GM23338 (cell line): ENCODE measurements around the gene PTCH2. TPM values are rescaled to one million over a fixed set of nuclear protein-coding genes. Genes with fewer than 3 reads are reported as not detected.

Experiments used
- ATAC-seq: fragments of 200-7000 bp; cut with Tn5 transposase; 3 replicates; pipeline ENCODE4 v1.9.1; 2020
- DNase-seq: peaks from one replicate; pipeline ENCODE4 v3.0.0-alpha.2; 2015; ENCODE audit warnings: low spot score
- H2AFZ ChIP-seq: fragments of 200-600 bp; sonication (generic); 2 replicates; pipeline ENCODE4 v1.8.0; 2016; ENCODE audit warnings: antibody characterized with exemption, mild to moderate bottlenecking, moderate library complexity
- H3F3A ChIP-seq: fragments of 200-600 bp; sonication (generic); replicated peaks from 2 replicates; pipeline ENCODE4 v1.8.0; 2017; ENCODE audit warnings: antibody characterized with exemption, mixed run types, low read depth
- H3K27ac ChIP-seq: fragments of 200-600 bp; sonication (generic); 2 replicates; pipeline ENCODE4 v1.6.1; 2016; ENCODE audit warnings: low read depth
- H3K27me3 ChIP-seq: fragments of 200-600 bp; sonication (generic); 2 replicates; pipeline ENCODE4 v1.8.0; 2016; ENCODE audit warnings: mild to moderate bottlenecking, mixed run types, moderate library complexity; ENCODE audit not compliant: insufficient read depth
- H3K36me3 ChIP-seq: fragments of 200-600 bp; sonication (generic); 2 replicates; pipeline ENCODE4 v1.8.0; 2016; ENCODE audit warnings: mild to moderate bottlenecking; ENCODE audit not compliant: insufficient read depth
- H3K4me1 ChIP-seq: fragments of 200-600 bp; sonication (generic); 2 replicates; pipeline ENCODE4 v1.8.0; 2016; ENCODE audit warnings: mild to moderate bottlenecking, moderate library complexity; ENCODE audit not compliant: insufficient read depth
- H3K4me2 ChIP-seq: fragments of 200-600 bp; sonication (generic); 2 replicates; pipeline ENCODE4 v1.7.1; 2017; ENCODE audit warnings: mixed run types
- H3K4me3 ChIP-seq: fragments of 200-600 bp; sonication (generic); 2 replicates; pipeline ENCODE4 v1.6.1; 2016; ENCODE audit warnings: mixed run types
- H3K79me2 ChIP-seq: fragments of 200-600 bp; sonication (generic); replicated peaks from 2 replicates; pipeline ENCODE4 v1.8.0; 2017; ENCODE audit warnings: mild to moderate bottlenecking; ENCODE audit not compliant: insufficient read depth
- H3K9me2 ChIP-seq: fragments of 200-600 bp; sonication (generic); 2 replicates; pipeline ENCODE4 v1.8.0; 2017; ENCODE audit not compliant: insufficient read depth
- H4K20me1 ChIP-seq: fragments of 200-600 bp; sonication (generic); replicated peaks from 2 replicates; pipeline ENCODE4 v1.8.0; 2017; ENCODE audit warnings: mild to moderate bottlenecking; ENCODE audit not compliant: insufficient read depth
- H3K27ac Mint-ChIP-seq: 2 replicates; pipeline ENCODE4 v1.8.0; 2020; ENCODE audit warnings: inconsistent platforms, mild to moderate bottlenecking, moderate library complexity, mixed read lengths
- H3K27me3 Mint-ChIP-seq: 3 replicates; pipeline ENCODE4 v1.8.0; 2022; ENCODE audit warnings: low read depth, mild to moderate bottlenecking, moderate library complexity, mixed read lengths, inconsistent platforms; ENCODE audit not compliant: insufficient read depth, poor library complexity
- H3K36me3 Mint-ChIP-seq: 3 replicates; pipeline ENCODE4 v1.8.0; 2021; ENCODE audit warnings: low read depth, mild to moderate bottlenecking, inconsistent platforms, moderate library complexity, mixed read lengths
- H3K4me1 Mint-ChIP-seq: 3 replicates; pipeline ENCODE4 v1.8.0; 2020; ENCODE audit warnings: mild to moderate bottlenecking, inconsistent platforms, mixed read lengths
- H3K4me3 Mint-ChIP-seq: 3 replicates; pipeline ENCODE4 v1.8.0; 2021; ENCODE audit warnings: moderate library complexity, mild to moderate bottlenecking, inconsistent platforms, mixed read lengths
- H3K9me3 Mint-ChIP-seq: 3 replicates; pipeline ENCODE4 v1.8.0; 2020; ENCODE audit warnings: moderate library complexity, mild to moderate bottlenecking, inconsistent platforms, mixed read lengths
- CREB1 ChIP-seq: fragments of 250-450 bp; sonication (Bioruptor Pico); IDR thresholded peaks from 2 replicates; pipeline ENCODE4 v1.5.0; 2020; ENCODE audit warnings: low read depth, mild to moderate bottlenecking, moderate library complexity
- EZH2phosphoT487 ChIP-seq: fragments of 200-600 bp; sonication (generic); IDR thresholded peaks from one replicate; pipeline ENCODE4 v1.8.1; 2018; ENCODE audit warnings: antibody characterized with exemption; ENCODE audit not compliant: unreplicated experiment
- NANOG ChIP-seq: IDR thresholded peaks from 2 replicates; pipeline ENCODE4 v1.6.1; 2016; ENCODE audit warnings: antibody characterized with exemption, borderline replicate concordance
- POLR2AphosphoS5 ChIP-seq: IDR thresholded peaks from 2 replicates; pipeline ENCODE4 v1.6.1; 2016; ENCODE audit warnings: antibody characterized with exemption, low read depth
- STAT1 ChIP-seq: IDR thresholded peaks from one replicate; pipeline ENCODE4 v1.6.1; 2016; ENCODE audit warnings: antibody characterized with exemption; ENCODE audit not compliant: unreplicated experiment
- ZNF331 ChIP-seq: fragments of 250-450 bp; sonication (Bioruptor Pico); IDR thresholded peaks from 2 replicates; pipeline ENCODE4 v1.5.0; 2020; ENCODE audit warnings: low read depth, mild to moderate bottlenecking, moderate library complexity
- polyA plus RNA-seq: library from polyadenylated mRNA; unstranded; fragments of >200 nt; fragmentation: Nextera tagmentation; extraction: Ambion mirVana; gene quantifications from 2 replicates; pipeline ENCODE4 v1.2.1, GENCODE V29; 2016
- total RNA-seq: library from RNA; depleted of rRNA; stranded (reverse); fragments of >200 nt; shearing (Covaris generic); gene quantifications from 2 replicates; pipeline ENCODE4 v1.2.3, GENCODE V29; 2014
- TF ChIP-seq, protein P1 (sequence below), 2 experiments: fragments of 200-600 bp in 1 of 2; sonication (generic) in 1 of 2; conservative IDR thresholded peaks; 2 replicates each; pipeline versions ENCODE4 v1.5.1 to v1.6.1; 2016 to 2017; ENCODE audit warnings: antibody characterized with exemption in 2 of 2, low read depth in 2 of 2, mild to moderate bottlenecking in 2 of 2, moderate library complexity in 1 of 2
- TF ChIP-seq, protein P2 (sequence below): fragments of 250-450 bp; sonication (Bioruptor Pico); IDR thresholded peaks from 2 replicates; pipeline ENCODE4 v1.5.0; 2020; ENCODE audit warnings: mild to moderate bottlenecking, moderate library complexity

The PTCH2 gene
- total and polyA plus RNA-seq, 2 experiments from 2014 or later: 0.63 to 0.74 TPM

DNA sequence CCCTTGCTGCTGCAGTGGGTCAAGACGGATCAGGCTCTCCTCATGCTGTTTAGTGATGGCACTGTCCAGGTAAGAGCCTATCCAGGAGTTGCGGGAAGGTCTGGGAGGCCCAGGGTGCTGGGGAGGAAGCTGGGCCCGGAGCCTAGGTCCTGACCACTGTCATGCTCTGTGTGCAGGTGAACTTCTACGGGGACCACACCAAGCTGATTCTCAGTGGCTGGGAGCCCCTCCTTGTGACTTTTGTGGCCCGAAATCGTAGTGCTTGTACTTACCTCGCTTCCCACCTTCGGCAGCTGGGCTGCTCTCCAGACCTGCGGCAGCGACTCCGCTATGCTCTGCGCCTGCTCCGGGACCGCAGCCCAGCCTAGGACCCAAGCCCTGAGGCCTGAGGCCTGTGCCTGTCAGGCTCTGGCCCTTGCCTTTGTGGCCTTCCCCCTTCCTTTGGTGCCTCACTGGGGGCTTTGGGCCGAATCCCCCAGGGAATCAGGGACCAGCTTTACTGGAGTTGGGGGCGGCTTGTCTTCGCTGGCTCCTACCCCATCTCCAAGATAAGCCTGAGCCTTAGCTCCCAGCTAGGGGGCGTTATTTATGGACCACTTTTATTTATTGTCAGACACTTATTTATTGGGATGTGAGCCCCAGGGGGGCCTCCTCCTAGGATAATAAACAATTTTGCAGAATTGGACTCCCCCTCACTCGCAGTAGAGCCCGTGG lies 37.6 kb downstream of the PTCH2 start:
- H3F3A ChIP-seq: peaks cover 6% of the 10 kb centered on the region; the same call in 1 of the 2 replicates
- H3K4me1 ChIP-seq: peaks cover 36% of the 10 kb centered on the region
- ATAC-seq (no peak), DNase-seq (no peak)
- H3K27me3 ChIP-seq: no peaks in the 10 kb centered on the region
- no peak overlapping the region for H3K27ac Mint-ChIP-seq
- no peaks in the 10 kb centered on the region for H3K9me2 ChIP-seq
- H3K79me2 ChIP-seq: 0 out of 2 replicates have a peak, but pooled peaks cover 3% of the 10 kb centered on the region
- H3K4me1 Mint-ChIP-seq: peaks cover 38% of the 10 kb centered on the region
- H2AFZ ChIP-seq: no peak overlapping the region
- H3K4me3 ChIP-seq: no peak overlapping the region
- peaks cover 16% of the 10 kb centered on the region for H3K27me3 Mint-ChIP-seq
- no peak overlapping the region for H3K4me2 ChIP-seq
- H3K36me3 Mint-ChIP-seq: peaks cover 41% of the 10 kb centered on the region
- no peak overlapping the region for H3K4me3 Mint-ChIP-seq
- H4K20me1 ChIP-seq: no peaks in the 10 kb centered on the region
- no peaks in the 10 kb centered on the region; the same call in 1 of the 2 replicates for H3K36me3 ChIP-seq
- TF ChIP-seq STAT1: no peak
- TF ChIP-seq, protein P1, sequence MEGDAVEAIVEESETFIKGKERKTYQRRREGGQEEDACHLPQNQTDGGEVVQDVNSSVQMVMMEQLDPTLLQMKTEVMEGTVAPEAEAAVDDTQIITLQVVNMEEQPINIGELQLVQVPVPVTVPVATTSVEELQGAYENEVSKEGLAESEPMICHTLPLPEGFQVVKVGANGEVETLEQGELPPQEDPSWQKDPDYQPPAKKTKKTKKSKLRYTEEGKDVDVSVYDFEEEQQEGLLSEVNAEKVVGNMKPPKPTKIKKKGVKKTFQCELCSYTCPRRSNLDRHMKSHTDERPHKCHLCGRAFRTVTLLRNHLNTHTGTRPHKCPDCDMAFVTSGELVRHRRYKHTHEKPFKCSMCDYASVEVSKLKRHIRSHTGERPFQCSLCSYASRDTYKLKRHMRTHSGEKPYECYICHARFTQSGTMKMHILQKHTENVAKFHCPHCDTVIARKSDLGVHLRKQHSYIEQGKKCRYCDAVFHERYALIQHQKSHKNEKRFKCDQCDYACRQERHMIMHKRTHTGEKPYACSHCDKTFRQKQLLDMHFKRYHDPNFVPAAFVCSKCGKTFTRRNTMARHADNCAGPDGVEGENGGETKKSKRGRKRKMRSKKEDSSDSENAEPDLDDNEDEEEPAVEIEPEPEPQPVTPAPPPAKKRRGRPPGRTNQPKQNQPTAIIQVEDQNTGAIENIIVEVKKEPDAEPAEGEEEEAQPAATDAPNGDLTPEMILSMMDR (conservative IDR thresholded peaks at IDR 0.05; ENCODE audit: low read depth in 2 of 2): peak; percentile 42 to 49
- H3K9me3 Mint-ChIP-seq: no peaks in the 10 kb centered on the region
- H3K27ac ChIP-seq: 0 out of 2 replicates have a peak overlapping the region, but pooled peaks have one; percentile 19

DNA sequence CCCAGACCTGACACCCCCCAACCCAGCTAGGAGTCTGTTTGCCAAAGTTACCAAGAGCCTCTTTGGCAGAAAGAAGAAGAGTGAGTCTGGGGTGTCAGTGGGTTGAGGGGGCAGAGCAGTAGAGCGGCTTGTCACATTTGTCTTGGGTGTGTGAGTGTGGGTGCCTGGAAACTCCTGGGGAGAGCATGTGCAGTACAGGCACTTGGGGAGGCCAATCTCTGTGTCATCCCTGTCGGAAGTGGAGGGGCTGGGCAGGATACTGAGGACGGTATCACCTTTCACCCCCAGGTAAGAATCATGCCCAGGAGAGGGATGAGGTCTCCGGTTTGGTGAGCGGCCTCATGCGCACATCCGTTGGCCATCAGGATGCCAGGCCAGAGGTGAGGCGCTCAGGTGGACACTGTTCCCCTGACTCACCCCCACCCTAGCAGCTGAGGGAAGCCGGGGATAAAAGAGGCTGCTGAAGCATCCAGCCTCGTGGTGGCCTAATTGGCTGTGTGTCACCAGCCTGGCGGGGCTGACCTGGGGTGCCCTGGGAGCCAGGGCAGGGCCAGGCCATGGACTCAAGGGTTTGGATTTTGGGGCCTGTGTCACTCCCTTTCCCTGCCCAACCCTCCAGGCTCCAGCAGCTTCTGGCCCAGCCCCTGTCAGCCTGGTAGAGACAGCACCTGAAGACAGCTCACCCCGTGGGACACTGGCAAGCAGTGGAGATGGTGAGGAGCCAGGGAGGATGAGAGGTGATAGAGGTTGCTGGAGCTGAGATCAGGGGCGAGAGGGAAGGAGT lies 39.5 kb downstream of the PTCH2 start:
- no peak overlapping the region for H3K4me3 ChIP-seq
- H3K27me3 Mint-ChIP-seq: peaks cover 17% of the 10 kb centered on the region
- H3F3A ChIP-seq: peaks cover 13% of the 10 kb centered on the region; the same call in 1 of the 2 replicates
- no peaks in the 10 kb centered on the region; the same call in 1 of the 2 replicates for H3K36me3 ChIP-seq
- H3K27ac Mint-ChIP-seq: no peak overlapping the region; the same call in 1 of the 2 replicates
- H3K79me2 ChIP-seq: 0 out of 2 replicates have a peak, but pooled peaks cover 3% of the 10 kb centered on the region
- no peaks in the 10 kb centered on the region for H3K27me3 ChIP-seq
- H3K4me2 ChIP-seq: no peak overlapping the region
- ATAC-seq (no peak), DNase-seq (no peak)
- H3K4me3 Mint-ChIP-seq: no peak overlapping the region
- H3K9me2 ChIP-seq: no peaks in the 10 kb centered on the region
- H3K36me3 Mint-ChIP-seq: peaks cover 41% of the 10 kb centered on the region
- peaks cover 27% of the 10 kb centered on the region for H3K4me1 Mint-ChIP-seq
- peaks cover 28% of the 10 kb centered on the region for H3K4me1 ChIP-seq
- H2AFZ ChIP-seq: no peak overlapping the region
- no peaks in the 10 kb centered on the region for H3K9me3 Mint-ChIP-seq
- H4K20me1 ChIP-seq: no peaks in the 10 kb centered on the region
- no peak overlapping the region for H3K27ac ChIP-seq
- TF ChIP-seq NANOG: no peak
- TF ChIP-seq ZNF331 (CRISPR knock-in tag): no peak
- no peak for TF ChIP-seq CREB1 (CRISPR knock-in tag)
- TF ChIP-seq, protein P2, sequence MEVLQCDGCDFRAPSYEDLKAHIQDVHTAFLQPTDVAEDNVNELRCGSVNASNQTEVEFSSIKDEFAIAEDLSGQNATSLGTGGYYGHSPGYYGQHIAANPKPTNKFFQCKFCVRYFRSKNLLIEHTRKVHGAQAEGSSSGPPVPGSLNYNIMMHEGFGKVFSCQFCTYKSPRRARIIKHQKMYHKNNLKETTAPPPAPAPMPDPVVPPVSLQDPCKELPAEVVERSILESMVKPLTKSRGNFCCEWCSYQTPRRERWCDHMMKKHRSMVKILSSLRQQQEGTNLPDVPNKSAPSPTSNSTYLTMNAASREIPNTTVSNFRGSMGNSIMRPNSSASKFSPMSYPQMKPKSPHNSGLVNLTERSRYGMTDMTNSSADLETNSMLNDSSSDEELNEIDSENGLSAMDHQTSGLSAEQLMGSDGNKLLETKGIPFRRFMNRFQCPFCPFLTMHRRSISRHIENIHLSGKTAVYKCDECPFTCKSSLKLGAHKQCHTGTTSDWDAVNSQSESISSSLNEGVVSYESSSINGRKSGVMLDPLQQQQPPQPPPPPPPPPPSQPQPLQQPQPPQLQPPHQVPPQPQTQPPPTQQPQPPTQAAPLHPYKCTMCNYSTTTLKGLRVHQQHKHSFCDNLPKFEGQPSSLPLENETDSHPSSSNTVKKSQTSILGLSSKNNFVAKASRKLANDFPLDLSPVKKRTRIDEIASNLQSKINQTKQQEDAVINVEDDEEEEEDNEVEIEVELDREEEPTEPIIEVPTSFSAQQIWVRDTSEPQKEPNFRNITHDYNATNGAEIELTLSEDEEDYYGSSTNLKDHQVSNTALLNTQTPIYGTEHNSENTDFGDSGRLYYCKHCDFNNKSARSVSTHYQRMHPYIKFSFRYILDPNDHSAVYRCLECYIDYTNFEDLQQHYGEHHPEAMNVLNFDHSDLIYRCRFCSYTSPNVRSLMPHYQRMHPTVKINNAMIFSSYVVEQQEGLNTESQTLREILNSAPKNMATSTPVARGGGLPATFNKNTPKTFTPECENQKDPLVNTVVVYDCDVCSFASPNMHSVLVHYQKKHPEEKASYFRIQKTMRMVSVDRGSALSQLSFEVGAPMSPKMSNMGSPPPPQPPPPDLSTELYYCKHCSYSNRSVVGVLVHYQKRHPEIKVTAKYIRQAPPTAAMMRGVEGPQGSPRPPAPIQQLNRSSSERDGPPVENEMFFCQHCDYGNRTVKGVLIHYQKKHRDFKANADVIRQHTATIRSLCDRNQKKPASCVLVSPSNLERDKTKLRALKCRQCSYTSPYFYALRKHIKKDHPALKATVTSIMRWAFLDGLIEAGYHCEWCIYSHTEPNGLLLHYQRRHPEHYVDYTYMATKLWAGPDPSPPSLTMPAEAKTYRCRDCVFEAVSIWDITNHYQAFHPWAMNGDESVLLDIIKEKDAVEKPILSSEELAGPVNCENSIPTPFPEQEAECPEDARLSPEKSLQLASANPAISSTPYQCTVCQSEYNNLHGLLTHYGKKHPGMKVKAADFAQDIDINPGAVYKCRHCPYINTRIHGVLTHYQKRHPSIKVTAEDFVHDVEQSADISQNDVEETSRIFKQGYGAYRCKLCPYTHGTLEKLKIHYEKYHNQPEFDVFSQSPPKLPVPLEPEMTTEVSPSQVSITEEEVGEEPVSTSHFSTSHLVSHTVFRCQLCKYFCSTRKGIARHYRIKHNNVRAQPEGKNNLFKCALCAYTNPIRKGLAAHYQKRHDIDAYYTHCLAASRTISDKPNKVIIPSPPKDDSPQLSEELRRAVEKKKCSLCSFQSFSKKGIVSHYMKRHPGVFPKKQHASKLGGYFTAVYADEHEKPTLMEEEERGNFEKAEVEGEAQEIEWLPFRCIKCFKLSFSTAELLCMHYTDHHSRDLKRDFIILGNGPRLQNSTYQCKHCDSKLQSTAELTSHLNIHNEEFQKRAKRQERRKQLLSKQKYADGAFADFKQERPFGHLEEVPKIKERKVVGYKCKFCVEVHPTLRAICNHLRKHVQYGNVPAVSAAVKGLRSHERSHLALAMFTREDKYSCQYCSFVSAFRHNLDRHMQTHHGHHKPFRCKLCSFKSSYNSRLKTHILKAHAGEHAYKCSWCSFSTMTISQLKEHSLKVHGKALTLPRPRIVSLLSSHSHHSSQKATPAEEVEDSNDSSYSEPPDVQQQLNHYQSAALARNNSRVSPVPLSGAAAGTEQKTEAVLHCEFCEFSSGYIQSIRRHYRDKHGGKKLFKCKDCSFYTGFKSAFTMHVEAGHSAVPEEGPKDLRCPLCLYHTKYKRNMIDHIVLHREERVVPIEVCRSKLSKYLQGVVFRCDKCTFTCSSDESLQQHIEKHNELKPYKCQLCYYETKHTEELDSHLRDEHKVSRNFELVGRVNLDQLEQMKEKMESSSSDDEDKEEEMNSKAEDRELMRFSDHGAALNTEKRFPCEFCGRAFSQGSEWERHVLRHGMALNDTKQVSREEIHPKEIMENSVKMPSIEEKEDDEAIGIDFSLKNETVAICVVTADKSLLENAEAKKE (CRISPR knock-in tag): no peak
- no peak for TF ChIP-seq POLR2AphosphoS5
- TF ChIP-seq EZH2phosphoT487: no peak
